Upper lobe of left lung (tissue), 6 donors: ENCODE data around the gene NUDT16. TPM values are rescaled to one million over a fixed set of nuclear protein-coding genes. Genes with fewer than 3 reads are reported as not detected.

Experiments used
- ATAC-seq, 2 donors: fragments of 200-7000 bp; cut with Tn5 transposase; one replicate each; pipeline ENCODE4 v1.9.1; 2022; ENCODE audit warnings: mild to moderate bottlenecking in 2 of 2, moderate library complexity in 2 of 2; ENCODE audit not compliant: low FRiP score in 2 of 2
- DNase-seq, 2 donors: peaks; one replicate each; pipeline ENCODE4 v3.0.0-alpha.2; 2019 to 2020
- H3K27ac ChIP-seq, 4 donors: fragments of 200-600 bp; sonication (generic); one replicate each; pipeline ENCODE4 v1.5.1; 2016 to 2019
- H3K27me3 ChIP-seq, 4 donors: fragments of 200-600 bp; sonication (generic); one replicate each; pipeline ENCODE4 v1.5.1; 2017 to 2019
- H3K36me3 ChIP-seq, 4 donors: fragments of 200-600 bp; sonication (generic); one replicate each; pipeline ENCODE4 v1.5.1; 2016 to 2019
- H3K4me1 ChIP-seq, 4 donors: fragments of 200-600 bp; sonication (generic); one replicate each; pipeline ENCODE4 v1.5.1; 2018 to 2019
- H3K4me3 ChIP-seq, 4 donors: fragments of 200-600 bp; sonication (generic); one replicate each; pipeline ENCODE4 v1.5.1; 2017 to 2019; ENCODE audit warnings: mild to moderate bottlenecking in 2 of 4, moderate library complexity in 1 of 4
- H3K9me3 ChIP-seq, 4 donors: fragments of 200-600 bp; sonication (generic); one replicate each; pipeline ENCODE4 v1.5.1; 2018 to 2019
- CTCF ChIP-seq, 6 experiments: fragments of 450-650 bp in 4 of 6; fragments of 200-600 bp in 2 of 6; sonication (generic) in 2 of 6; IDR thresholded peaks; one replicate each; pipeline ENCODE4 v1.5.1; 2016 to 2019; ENCODE audit warnings: antibody characterized with exemption in 6 of 6
- EP300 ChIP-seq, 4 donors: sonication (generic); formaldehyde crosslinking; IDR thresholded peaks; one replicate each; pipeline ENCODE4 v1.5.1; 2017; ENCODE audit warnings: antibody characterized with exemption in 4 of 4, control low read depth in 2 of 4
- POLR2A ChIP-seq, 4 donors: fragments of 450-650 bp; IDR thresholded peaks; one replicate each; pipeline ENCODE4 v1.5.1; 2016 to 2017; ENCODE audit warnings: antibody characterized with exemption in 4 of 4, mild to moderate bottlenecking in 2 of 4
- POLR2AphosphoS5 ChIP-seq, 2 donors: sonication (generic); formaldehyde crosslinking; IDR thresholded peaks; one replicate each; pipeline ENCODE4 v1.5.1; 2017; ENCODE audit warnings: antibody characterized with exemption in 2 of 2
- WGBS, 2 donors: methylation state at CpG; one replicate each; pipeline ENCODE4 v1.1.5; 2017 to 2018; 5-methylcytosine and 5-hydroxymethylcytosine counted together
- total RNA-seq, 6 donors: library from RNA; depleted of rRNA in 4 of 6; stranded (reverse); fragments of >200 nt in 4 of 6; gene quantifications; one replicate each; pipeline versions ENCODE4 v1.1.0 to v1.2.1, GENCODE V29; 2016 to 2021
- donor health status: DM: no; HTN: no; CAD: no; lungs with moderate emphysema.
- donor health status: DM: no; HTN: yes; CAD: no; lungs with severe emphysema.

Gene NUDT16
- total RNA-seq, 6 donors from 2014 or later: 35.0 to 70.8 (median 63.4) TPM

GRCh38 chr3:131417751-131418150 lies 36.2 kb downstream of the NUDT16 start:
- WGBS, 2 donors: 89 to 91% methylated on average over 2 of the region's 2 CpGs
- no peaks in the 10 kb centered on the region for H3K36me3 ChIP-seq
- no peak overlapping the region for H3K27ac ChIP-seq
- no peak for TF ChIP-seq POLR2AphosphoS5 (IDR thresholded peaks at IDR 0.05)
- no peak for TF ChIP-seq POLR2A (IDR thresholded peaks at IDR 0.05)
- TF ChIP-seq CTCF (IDR thresholded peaks at IDR 0.05): no peak
- TF ChIP-seq EP300 (IDR thresholded peaks at IDR 0.05): no peak
- H3K4me3 ChIP-seq: no peak overlapping the region
- ATAC-seq (no peak), DNase-seq (no peak)
- H3K4me1 ChIP-seq: no peaks in the 10 kb centered on the region
- no peaks in the 10 kb centered on the region for H3K27me3 ChIP-seq
- H3K9me3 ChIP-seq: no peaks in the 10 kb centered on the region

GRCh38 chr3:131421301-131421700 lies 39.7 kb downstream of the NUDT16 start:
- Histone ChIP-seq H3K4me1 (no peaks in the 10 kb centered on the region), H3K27me3 (no peaks in the 10 kb centered on the region), H3K27ac (no peak overlapping the region), H3K4me3 (no peak overlapping the region), H3K9me3 (no peaks in the 10 kb centered on the region), H3K36me3 (no peaks in the 10 kb centered on the region)
- WGBS, 2 donors: 75 to 80% methylated on average over 1 of the region's 1 CpG
- DNase-seq (no peak), ATAC-seq (no peak)
- TF ChIP-seq POLR2AphosphoS5 (IDR thresholded peaks at IDR 0.05) (no peak), CTCF (IDR thresholded peaks at IDR 0.05) (no peak), POLR2A (IDR thresholded peaks at IDR 0.05) (no peak), EP300 (IDR thresholded peaks at IDR 0.05) (no peak)

GRCh38 chr3:131421957-131422498 lies 40.5 kb downstream of the NUDT16 start:
- Histone ChIP-seq H3K4me1 (no peaks in the 10 kb centered on the region), H3K27me3 (no peaks in the 10 kb centered on the region), H3K9me3 (no peaks in the 10 kb centered on the region), H3K27ac (no peak overlapping the region), H3K4me3 (no peak overlapping the region), H3K36me3 (no peaks in the 10 kb centered on the region)
- ATAC-seq (no peak), DNase-seq (no peak)
- no peak for TF ChIP-seq POLR2AphosphoS5 (IDR thresholded peaks at IDR 0.05)

- 51 to 52% methylated on average over 2 of the region's 2 CpGs for WGBS, 2 donors
Measured at GRCh38 chr3:131427226-131427625, 45.7 kb downstream of the NUDT16 start.

GRCh38 chr3:131431754-131432153 lies 50.2 kb downstream of the NUDT16 start:
- no peaks in the 10 kb centered on the region for H3K9me3 ChIP-seq
- peak overlapping the region in 1 of 4 donors; percentile 10 for H3K27ac ChIP-seq
- peak in 1 of 2 donors; percentile 41 for DNase-seq
- WGBS, 2 donors: 70 to 86% methylated on average over 5 of the region's 5 CpGs
- H3K4me3 ChIP-seq: no peak overlapping the region
- H3K4me1 ChIP-seq: no peaks in the 10 kb centered on the region
- no peaks in the 10 kb centered on the region for H3K27me3 ChIP-seq
- TF ChIP-seq EP300 (IDR thresholded peaks at IDR 0.05) (no peak), CTCF (IDR thresholded peaks at IDR 0.05) (no peak), POLR2A (IDR thresholded peaks at IDR 0.05) (no peak), POLR2AphosphoS5 (IDR thresholded peaks at IDR 0.05) (no peak)
- peak in 1 of 2 donors; percentile 34 for ATAC-seq
- H3K36me3 ChIP-seq: no peaks in the 10 kb centered on the region

More at GRCh38 chr3:131427226-131427625, 45.7 kb downstream of the NUDT16 start:
- DNase-seq (no peak), ATAC-seq (no peak)
- H3K9me3 ChIP-seq: no peaks in the 10 kb centered on the region
- H3K4me1 ChIP-seq: no peaks in the 10 kb centered on the region
- H3K36me3 ChIP-seq: no peaks in the 10 kb centered on the region
- H3K27ac ChIP-seq: no peak overlapping the region
- H3K4me3 ChIP-seq: no peak overlapping the region
- TF ChIP-seq EP300 (IDR thresholded peaks at IDR 0.05) (no peak), POLR2AphosphoS5 (IDR thresholded peaks at IDR 0.05) (no peak)
- H3K27me3 ChIP-seq: no peaks in the 10 kb centered on the region

GRCh38 chr3:131432441-131432840 lies 50.9 kb downstream of the NUDT16 start:
- H3K4me1 ChIP-seq: no peaks in the 10 kb centered on the region
- no peak for TF ChIP-seq CTCF (IDR thresholded peaks at IDR 0.05)
- TF ChIP-seq EP300 (IDR thresholded peaks at IDR 0.05): no peak
- TF ChIP-seq POLR2A (IDR thresholded peaks at IDR 0.05): no peak
- TF ChIP-seq POLR2AphosphoS5 (IDR thresholded peaks at IDR 0.05): no peak
- no peak overlapping the region for H3K4me3 ChIP-seq
- DNase-seq (no peak), ATAC-seq (no peak)
- no peaks in the 10 kb centered on the region for H3K9me3 ChIP-seq
- H3K27me3 ChIP-seq: no peaks in the 10 kb centered on the region
- WGBS, 2 donors: 75 to 85% methylated on average over 3 of the region's 3 CpGs
- H3K27ac ChIP-seq: no peak overlapping the region
- no peaks in the 10 kb centered on the region for H3K36me3 ChIP-seq
